Activated CD4-positive, alpha-beta T cell treated with anti-CD3 and anti-CD28 coated beads for 36 hours (primary cell): ENCODE measurements around the gene TMEM255B. TPM values are rescaled to one million over a fixed set of nuclear protein-coding genes. Genes with fewer than 3 reads are reported as not detected.
A peak's percentile ranks its signal among the peaks of the same experiment; 100 is the strongest.

Experiments
- ATAC-seq: fragments of 200-7000 bp; cut with Tn5 transposase; one replicate; pipeline ENCODE4 v1.10.0; 2021; ENCODE audit warnings: mild to moderate bottlenecking, moderate library complexity
- CTCF ChIA-PET: fragments of 350-600 bp; sonication (Branson Sonifier 250); formaldehyde crosslinking; loops from one replicate; lab custom pipeline; 2021; ENCODE audit warnings: antibody characterized with exemption; lab: Charles Lee
- POLR2A ChIA-PET: fragments of 350-600 bp; sonication (Branson Sonifier 250); formaldehyde crosslinking; loops from one replicate; lab custom pipeline; 2021; ENCODE audit warnings: antibody characterized with exemption, inconsistent platforms; lab: Charles Lee
- DNase-seq: peaks from one replicate; pipeline ENCODE4 v3.0.0-alpha.2; 2020
- H3K27ac Mint-ChIP-seq: one replicate; pipeline ENCODE4 v1.8.0; 2021; ENCODE audit warnings: mixed read lengths
- H3K27me3 Mint-ChIP-seq: one replicate; pipeline ENCODE4 v1.8.0; 2021; ENCODE audit warnings: mixed read lengths
- H3K36me3 Mint-ChIP-seq: one replicate; pipeline ENCODE4 v1.8.0; 2021; ENCODE audit warnings: low read depth, mixed read lengths
- H3K4me1 Mint-ChIP-seq: one replicate; pipeline ENCODE4 v1.8.0; 2021; ENCODE audit warnings: mixed read lengths
- H3K4me3 Mint-ChIP-seq: one replicate; pipeline ENCODE4 v1.8.0; 2021; ENCODE audit warnings: mild to moderate bottlenecking, moderate library complexity, mixed read lengths
- H3K9me3 Mint-ChIP-seq: one replicate; pipeline ENCODE4 v1.8.0; 2021; ENCODE audit warnings: low read depth, mixed read lengths
- intact Hi-C, 2 experiments: fragments of 100-400 bp; cut with DNase I in 1 of 2; cut with micrococcal nuclease in 1 of 2; formaldehyde crosslinking; loops; one replicate each; pipeline versions ENCODE4 v1.14.2 to v1.15.1; 2022 to 2024; cut with DNase I, micrococcal nuclease
- total RNA-seq, 2 experiments: library from RNA; stranded (reverse); gene quantifications; one replicate each; pipeline ENCODE4 v1.2.3, GENCODE V29; 2021

The TMEM255B gene
- total RNA-seq, 2 experiments from 2014 or later = 0.74 to 1.3 TPM

GRCh38 chr13:113764793-113765563, 6.0 kb downstream of the TMEM255B start:
- ChIA-PET POLR2A (no interaction called here), CTCF (no interaction called here)
- DNase-seq = no peak
- Mint-ChIP-seq H3K36me3 (no peaks in the 10 kb centered on the region), H3K27ac (no peak overlapping the region), H3K9me3 (no peaks in the 10 kb centered on the region), H3K4me1 (no peaks in the 10 kb centered on the region), H3K27me3 (peaks cover 26% of the 10 kb centered on the region), H3K4me3 (no peak overlapping the region)
- ATAC-seq = no peak
- intact Hi-C loops = no loop called here

GRCh38 chr13:113765564-113765910, 6.5 kb downstream of the TMEM255B start:
- POLR2A ChIA-PET = no interaction called here

GRCh38 chr13:113766035-113766800, 7.2 kb downstream of the TMEM255B start:
- ChIA-PET CTCF (no interaction called here), POLR2A (no interaction called here)
- no peaks in the 10 kb centered on the region for H3K4me1 Mint-ChIP-seq

More at GRCh38 chr13:113765564-113765910, 6.5 kb downstream of the TMEM255B start:
- H3K36me3 Mint-ChIP-seq = no peaks in the 10 kb centered on the region
- no peak overlapping the region for H3K4me3 Mint-ChIP-seq
- intact Hi-C loops = no loop called here
- CTCF ChIA-PET = no interaction called here
- ATAC-seq = no peak
- no peaks in the 10 kb centered on the region for H3K9me3 Mint-ChIP-seq
- H3K27ac Mint-ChIP-seq = no peak overlapping the region
- H3K27me3 Mint-ChIP-seq = peaks cover 23% of the 10 kb centered on the region
- no peak for DNase-seq
- H3K4me1 Mint-ChIP-seq = no peaks in the 10 kb centered on the region

GRCh38 chr13:113767366-113767765, 8.3 kb downstream of the TMEM255B start:
- no peaks in the 10 kb centered on the region for H3K36me3 Mint-ChIP-seq
- intact Hi-C loops = no loop called here
- ATAC-seq (no peak), DNase-seq (no peak)
- H3K27me3 Mint-ChIP-seq = peaks cover 8% of the 10 kb centered on the region
- no peak overlapping the region for H3K4me3 Mint-ChIP-seq
- H3K27ac Mint-ChIP-seq = no peak overlapping the region
- H3K9me3 Mint-ChIP-seq = peaks cover 2% of the 10 kb centered on the region
- ChIA-PET POLR2A (no interaction called here), CTCF (no interaction called here)
- peaks cover 8% of the 10 kb centered on the region for H3K4me1 Mint-ChIP-seq

More at GRCh38 chr13:113766035-113766800, 7.2 kb downstream of the TMEM255B start:
- ATAC-seq = no peak
- no peak for DNase-seq
- no peak overlapping the region for H3K27ac Mint-ChIP-seq
- H3K27me3 Mint-ChIP-seq = peaks cover 16% of the 10 kb centered on the region
- H3K36me3 Mint-ChIP-seq = no peaks in the 10 kb centered on the region
- H3K4me3 Mint-ChIP-seq = no peak overlapping the region
- intact Hi-C loops = no loop called here
- no peaks in the 10 kb centered on the region for H3K9me3 Mint-ChIP-seq

GRCh38 chr13:113768018-113768905, 9.2 kb downstream of the TMEM255B start:
- ChIA-PET POLR2A (no interaction called here), CTCF (no interaction called here)
- Mint-ChIP-seq H3K9me3 (peaks cover 6% of the 10 kb centered on the region), H3K36me3 (no peaks in the 10 kb centered on the region), H3K27me3 (peaks cover 6% of the 10 kb centered on the region), H3K4me1 (peaks cover 12% of the 10 kb centered on the region), H3K4me3 (no peak overlapping the region), H3K27ac (no peak overlapping the region)
- intact Hi-C loops = no loop called here
- ATAC-seq (no peak), DNase-seq (no peak)

- POLR2A ChIA-PET = no interaction called here
- Mint-ChIP-seq H3K27me3 (peaks cover 1% of the 10 kb centered on the region), H3K36me3 (no peaks in the 10 kb centered on the region), H3K4me1 (peaks cover 12% of the 10 kb centered on the region), H3K27ac (no peak overlapping the region), H3K9me3 (peaks cover 6% of the 10 kb centered on the region), H3K4me3 (no peak overlapping the region)
- intact Hi-C loops = no loop called here
- CTCF ChIA-PET = interaction anchor here (0.6 kb wide), 1 partner anchor 413 kb away, joined by 3 read pairs; no protein-coding TSS in a partner anchor
- no peak for DNase-seq
- ATAC-seq = no peak
Observed at GRCh38 chr13:113769106-113769505, 10.1 kb downstream of the TMEM255B start.

GRCh38 chr13:113769881-113770280, 10.9 kb downstream of the TMEM255B start:
- ATAC-seq (no peak), DNase-seq (no peak)
- Mint-ChIP-seq H3K4me1 (peaks cover 12% of the 10 kb centered on the region), H3K27me3 (peaks cover 1% of the 10 kb centered on the region), H3K27ac (no peak overlapping the region), H3K9me3 (peaks cover 6% of the 10 kb centered on the region), H3K36me3 (no peaks in the 10 kb centered on the region), H3K4me3 (no peak overlapping the region)
- intact Hi-C loops = no loop called here
- ChIA-PET CTCF (no interaction called here), POLR2A (no interaction called here)

- intact Hi-C loops = no loop called here
- Mint-ChIP-seq H3K4me1 (peaks cover 12% of the 10 kb centered on the region), H3K27ac (no peak overlapping the region), H3K4me3 (no peak overlapping the region), H3K36me3 (no peaks in the 10 kb centered on the region), H3K9me3 (peaks cover 6% of the 10 kb centered on the region), H3K27me3 (peaks cover 1% of the 10 kb centered on the region)
- DNase-seq (no peak), ATAC-seq (no peak)
- ChIA-PET CTCF (no interaction called here), POLR2A (no interaction called here)
Observed at GRCh38 chr13:113770441-113770840, 11.4 kb downstream of the TMEM255B start.

- ChIA-PET POLR2A (no interaction called here), CTCF (no interaction called here)
- Mint-ChIP-seq H3K27ac (peak overlapping the region; percentile 11), H3K27me3 (peaks cover 1% of the 10 kb centered on the region), H3K36me3 (no peaks in the 10 kb centered on the region), H3K4me3 (no peak overlapping the region), H3K9me3 (peaks cover 6% of the 10 kb centered on the region), H3K4me1 (peaks cover 12% of the 10 kb centered on the region)
- ATAC-seq (no peak), DNase-seq (no peak)
- intact Hi-C loops = no loop called here
Observed at GRCh38 chr13:113770937-113771336, 11.9 kb downstream of the TMEM255B start.

GRCh38 chr13:113771709-113772331, 12.8 kb downstream of the TMEM255B start:
- intact Hi-C loops = no loop called here
- no peak for DNase-seq
- Mint-ChIP-seq H3K27ac (peak overlapping the region; percentile 11), H3K4me3 (no peak overlapping the region), H3K4me1 (peaks cover 12% of the 10 kb centered on the region), H3K36me3 (no peaks in the 10 kb centered on the region), H3K27me3 (peaks cover under 1% of the 10 kb centered on the region), H3K9me3 (peaks cover 6% of the 10 kb centered on the region)
- ATAC-seq = peak; percentile 86
- ChIA-PET POLR2A (no interaction called here), CTCF (no interaction called here)
